Uterus (tissue), 2 donors: Measurements from ENCODE around the gene LAMA5.

Source experiments
- CTCF ChIP-seq, 4 experiments: fragments of 200-600 bp in 2 of 4; fragments of 450-650 bp in 2 of 4; sonication (generic) in 2 of 4; IDR thresholded peaks; one replicate each; pipeline ENCODE4 v1.5.1; 2016 to 2019; ENCODE audit warnings: antibody characterized with exemption in 4 of 4, mild to moderate bottlenecking in 2 of 4, moderate library complexity in 1 of 4
- POLR2A ChIP-seq, 2 donors: fragments of 450-650 bp; IDR thresholded peaks; one replicate each; pipeline ENCODE4 v1.6.1; 2016; ENCODE audit warnings: antibody characterized with exemption in 2 of 2, mild to moderate bottlenecking in 1 of 2, moderate library complexity in 1 of 2

DNA sequence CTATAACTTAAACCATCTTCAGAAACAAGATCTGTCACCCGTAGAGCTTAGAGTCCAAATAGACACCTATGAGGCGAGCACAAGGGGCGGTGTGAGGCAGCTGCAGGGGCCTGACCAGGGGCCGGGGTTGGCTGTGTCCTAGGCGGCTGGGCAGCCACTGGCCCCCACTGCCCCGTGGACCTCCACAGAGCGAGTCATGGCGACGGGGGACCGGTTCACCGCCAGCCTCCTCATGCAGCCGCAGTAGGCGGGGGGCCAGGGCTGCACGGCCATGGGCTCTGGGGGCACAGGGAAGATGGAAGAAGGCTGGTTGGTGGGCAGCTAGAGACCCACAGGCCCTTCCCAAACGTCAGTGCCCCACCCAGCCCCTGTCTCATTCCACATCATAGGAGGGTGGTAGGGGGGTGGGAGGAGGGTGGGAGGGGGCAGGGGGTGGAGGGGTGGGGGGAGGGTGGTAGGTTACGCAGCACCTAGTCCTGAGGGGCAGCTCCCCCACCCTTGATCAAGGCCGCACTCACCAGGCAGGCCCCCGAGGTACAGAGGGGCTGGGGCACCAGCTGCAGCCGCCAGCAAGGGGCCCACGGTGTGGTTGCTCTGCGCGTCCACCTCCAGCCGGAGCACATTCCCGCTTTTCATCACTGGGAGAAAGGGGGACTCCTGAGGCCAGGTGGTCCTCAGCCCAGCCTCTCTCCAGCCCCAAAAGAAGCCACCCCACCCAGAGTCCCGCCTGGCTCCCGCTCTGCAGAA lies 57.7 kb downstream of the LAMA5 start:
- TF ChIP-seq CTCF (IDR thresholded peaks at IDR 0.05) = no peak
- TF ChIP-seq POLR2A (IDR thresholded peaks at IDR 0.05) = no peak
